ENCODE results near the gene SERINC5.

DNA sequence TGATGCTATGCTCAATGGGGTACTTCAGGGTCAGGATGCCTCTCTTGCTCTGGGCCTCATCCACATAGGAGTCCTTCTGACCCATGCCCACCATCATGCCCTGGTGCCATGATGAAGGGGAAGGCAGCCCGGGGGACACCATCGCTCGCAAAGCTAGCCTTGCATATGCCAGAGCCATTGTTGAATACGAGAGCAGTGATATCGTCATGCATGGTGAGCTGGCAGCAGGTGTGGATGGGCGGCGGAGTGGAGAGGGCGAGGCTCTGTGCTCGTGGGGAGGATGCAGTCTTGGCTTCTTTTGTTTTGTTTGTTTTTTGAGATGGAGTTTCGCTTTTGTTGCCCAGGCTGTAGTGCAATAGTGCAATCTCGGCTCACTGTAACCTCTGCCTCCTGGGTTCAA, 46.8 kb upstream of the SERINC5 start:
- no peak for TF ChIP-seq POLR2AphosphoS5 (IDR thresholded peaks at IDR 0.05; ENCODE audit: borderline replicate concordance, low read depth, low read length)
- TF ChIP-seq EZH2 (IDR thresholded peaks at IDR 0.05): no peak
- TF ChIP-seq FOXP2 (optimal IDR thresholded peaks at IDR 0.05; ENCODE audit: control extremely low read depth, extremely low read length, insufficient read depth): no peak
